ENCODE data around the gene SHMT1. TPM values are rescaled to one million over a fixed set of nuclear protein-coding genes. Genes with fewer than 3 reads are reported as not detected.
A peak's percentile ranks its signal among the peaks of the same experiment; 100 is the strongest.
"Not testable (repeated sequence)": the region's sequence is repeated elsewhere in the genome, so short reads cannot be mapped to it uniquely, and the experiment has no call there.

Gene SHMT1
- polyA plus RNA-seq, 1 donor (not counting 4 experiments of a cell fraction or from before 2014, with no cell fraction given), result 15.7 TPM

- no peak overlapping the region for H3K27ac ChIP-seq (ENCODE audit: control insufficient read depth, insufficient read depth, low read length)
- H4K20me1 ChIP-seq (ENCODE audit: control insufficient read depth, extremely low read depth, insufficient read depth, low read length), result no peaks in the 10 kb centered on the region
- H3K4me3 ChIP-seq (ENCODE audit: control insufficient read depth in 2 of 3, extremely low read depth in 1 of 3, insufficient read depth in 2 of 3, low read depth in 1 of 3, low read length in 3 of 3), result no peak overlapping the region
- H3K36me3 ChIP-seq (ENCODE audit: control insufficient read depth in 2 of 2, extremely low read depth in 1 of 2, insufficient read depth in 2 of 2, low read length in 2 of 2), result no peaks in the 10 kb centered on the region
- DNase-seq (ENCODE audit: low read depth, low spot score), result no peak
- no peaks in the 10 kb centered on the region for H3K9me1 ChIP-seq (ENCODE audit: control insufficient read depth, extremely low read depth, insufficient read depth, low read length)
- no peak overlapping the region for H3K9ac ChIP-seq (ENCODE audit: control insufficient read depth, extremely low read depth, insufficient read depth, low read length)
- H3K27me3 ChIP-seq (ENCODE audit: control insufficient read depth, extremely low read depth, insufficient read depth, low read length), result peaks cover 24% of the 10 kb centered on the region
- H3K9me3 ChIP-seq (ENCODE audit: control insufficient read depth, low read depth, low read length), result no peaks in the 10 kb centered on the region
- no peaks in the 10 kb centered on the region for H3K79me2 ChIP-seq (ENCODE audit: control insufficient read depth, insufficient read depth, low read length)
- TF ChIP-seq EZH2 (IDR thresholded peaks at IDR 0.05; ENCODE audit: low read length) (no peak), CTCF (optimal IDR thresholded peaks at IDR 0.05 in 1 of 3, IDR thresholded peaks at IDR 0.05 in 1 of 3, conservative IDR thresholded peaks at IDR 0.05 in 1 of 3; ENCODE audit: extremely low read depth in 1 of 3, insufficient read depth in 2 of 3, low read length in 3 of 3) (no peak)
- FAIRE-seq, result peak; percentile 46
- H2AFZ ChIP-seq (ENCODE audit: control insufficient read depth, low read length), result no peak overlapping the region
- no peak overlapping the region for H3K4me2 ChIP-seq (ENCODE audit: control insufficient read depth, extremely low read depth, insufficient read depth, low read depth, low read length)
- dilution Hi-C loops (cut with MboI; ENCODE audit: extremely low pct_ligation_motif_present, low sequenced_read_pairs), result no loop called here
- H3K4me1 ChIP-seq (ENCODE audit: control insufficient read depth, extremely low read depth, insufficient read depth, low read length), result peaks cover 19% of the 10 kb centered on the region
These were observed 16.1 kb upstream of the SHMT1 start for GRCh38 chr17:18379246-18380146.

DNA sequence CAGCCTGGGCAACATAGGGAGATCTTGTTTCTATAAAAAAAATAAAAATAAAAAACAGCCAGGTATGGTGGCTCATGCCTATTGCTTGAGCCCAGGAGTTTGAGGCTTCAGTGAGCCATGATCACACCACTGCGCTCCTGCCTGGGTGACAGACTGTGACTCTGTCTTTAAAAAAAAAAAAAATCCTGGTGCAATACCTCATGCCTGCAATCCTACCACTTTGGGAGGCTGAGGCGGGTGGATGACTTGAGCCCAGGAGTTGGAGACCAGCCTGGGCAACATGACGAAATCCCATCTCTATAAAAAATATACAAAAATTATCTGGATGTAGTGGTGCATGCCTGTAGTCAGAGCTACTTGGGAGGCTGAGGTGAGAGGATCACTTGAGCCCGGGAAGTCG, 15.3 kb upstream of the SHMT1 start:
- H3K36me3 ChIP-seq (ENCODE audit: control insufficient read depth in 2 of 2, extremely low read depth in 1 of 2, insufficient read depth in 2 of 2, low read length in 2 of 2); H2AFZ ChIP-seq (ENCODE audit: control insufficient read depth, low read length); H3K4me3 ChIP-seq (ENCODE audit: control insufficient read depth in 2 of 3, extremely low read depth in 1 of 3, insufficient read depth in 2 of 3, low read depth in 1 of 3, low read length in 3 of 3); H3K9me1 ChIP-seq (ENCODE audit: control insufficient read depth, extremely low read depth, insufficient read depth, low read length); dilution Hi-C loops (cut with MboI; ENCODE audit: extremely low pct_ligation_motif_present, low sequenced_read_pairs); DNase-seq (ENCODE audit: low read depth, low spot score); H3K4me2 ChIP-seq (ENCODE audit: control insufficient read depth, extremely low read depth, insufficient read depth, low read depth, low read length); H4K20me1 ChIP-seq (ENCODE audit: control insufficient read depth, extremely low read depth, insufficient read depth, low read length); H3K9me3 ChIP-seq (ENCODE audit: control insufficient read depth, low read depth, low read length); H3K79me2 ChIP-seq (ENCODE audit: control insufficient read depth, insufficient read depth, low read length); FAIRE-seq; H3K27ac ChIP-seq (ENCODE audit: control insufficient read depth, insufficient read depth, low read length); H3K9ac ChIP-seq (ENCODE audit: control insufficient read depth, extremely low read depth, insufficient read depth, low read length): not testable (repeated sequence)
- Histone ChIP-seq H3K4me1 (ENCODE audit: control insufficient read depth, extremely low read depth, insufficient read depth, low read length) (peaks cover 19% of the 10 kb centered on the region), H3K27me3 (ENCODE audit: control insufficient read depth, extremely low read depth, insufficient read depth, low read length) (peaks cover 24% of the 10 kb centered on the region)
